GM12891 (cell line): ENCODE measurements around the gene TBC1D30.

Experiments
- PAX5 ChIP-seq: IDR thresholded peaks from 2 replicates; pipeline ENCODE4 v1.6.1; 2011; ENCODE audit warnings: low read length, moderate library complexity, mild to moderate bottlenecking; ENCODE audit not compliant: insufficient read depth, severe bottlenecking
- POLR2A ChIP-seq: IDR thresholded peaks from 2 replicates; pipeline ENCODE4 v1.6.1; 2011; ENCODE audit warnings: low read depth, low read length, control low read depth
- POLR2AphosphoS5 ChIP-seq: IDR thresholded peaks from 2 replicates; pipeline ENCODE4 v1.6.1; 2011; ENCODE audit warnings: low read depth, low read length, control low read depth

DNA sequence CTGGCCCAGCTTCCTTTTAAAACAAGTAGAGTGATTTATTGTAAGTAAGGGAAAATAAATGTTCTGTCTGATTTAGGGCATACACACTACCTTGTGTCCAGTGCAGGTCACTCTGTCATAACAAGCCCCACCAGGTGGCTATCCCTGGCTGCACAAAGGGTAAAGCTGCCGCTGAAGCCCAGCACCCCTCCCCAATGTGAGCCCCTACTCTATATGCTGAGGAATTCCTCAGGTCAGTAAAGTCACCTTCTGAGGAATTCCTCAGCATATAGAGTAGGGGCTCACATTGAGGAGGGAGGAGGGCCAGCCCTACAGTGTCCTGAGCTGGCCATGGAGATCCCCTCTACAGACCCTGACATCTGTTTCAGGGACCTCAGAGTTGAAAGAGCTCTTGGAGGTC lies 67.2 kb downstream of the TBC1D30 start:
- no peak for TF ChIP-seq POLR2AphosphoS5
- no peak for TF ChIP-seq PAX5
- TF ChIP-seq POLR2A = no peak
